HG03342 (cell line): ENCODE measurements around the gene IRF5.
"Not testable (repeated sequence)": the region's sequence is repeated elsewhere in the genome, so short reads cannot be mapped to it uniquely, and the experiment has no call there.

ENCODE experiments used
- ATAC-seq: cut with Tn5 transposase; IDR thresholded peaks from one replicate; pipeline ENCODE4 v1.9.1; 2021; ENCODE audit warnings: mild to moderate bottlenecking, moderate library complexity; ENCODE audit not compliant: unreplicated experiment

IRF5 gene

DNA sequence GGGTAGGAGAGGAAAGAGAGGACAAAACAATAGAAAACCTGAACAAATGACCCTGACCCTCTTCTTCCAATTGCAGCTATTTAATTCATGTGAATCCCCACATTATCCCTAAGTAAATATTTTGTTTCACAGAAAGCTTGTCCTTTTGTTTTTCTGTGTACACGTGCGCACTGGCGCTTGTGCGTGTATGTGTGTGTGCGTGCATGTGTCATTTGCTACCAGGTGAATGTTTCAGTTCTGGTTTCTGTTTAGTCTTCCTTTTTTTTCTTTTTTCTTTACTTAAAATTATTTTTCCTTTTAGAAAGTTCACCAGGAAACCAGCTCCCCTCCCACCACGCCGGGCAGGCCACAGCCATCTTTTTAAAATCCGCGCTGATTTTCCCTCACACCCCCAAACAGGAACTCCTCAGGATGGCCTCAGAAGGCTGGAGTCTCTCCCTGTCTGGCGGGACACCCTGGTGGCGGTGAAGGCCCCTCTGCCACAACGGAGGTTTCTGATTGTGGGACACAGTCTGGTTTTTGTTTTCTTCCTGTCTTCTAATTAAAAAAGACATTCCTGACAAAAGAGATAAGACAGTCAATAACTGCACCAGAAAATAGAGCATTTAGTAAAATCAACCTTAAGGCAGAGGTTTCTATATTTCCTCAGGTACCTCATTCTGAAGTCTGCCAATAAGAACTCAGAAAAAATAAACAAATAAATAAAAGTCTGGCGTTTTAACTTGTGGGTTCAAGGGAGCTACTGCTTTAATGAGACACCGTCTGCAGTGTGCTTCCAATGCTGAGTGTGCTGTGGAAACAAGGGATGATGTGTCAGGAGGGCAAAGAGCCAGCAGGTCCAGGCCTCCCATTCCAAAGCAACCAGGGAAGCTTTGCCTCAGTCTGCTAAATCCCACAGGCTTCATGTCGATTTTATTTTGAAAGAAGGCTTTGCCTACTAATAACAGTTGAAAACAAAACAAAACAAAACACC, 17.4 kb downstream of the IRF5 start:
- ATAC-seq: peak; percentile 49

DNA sequence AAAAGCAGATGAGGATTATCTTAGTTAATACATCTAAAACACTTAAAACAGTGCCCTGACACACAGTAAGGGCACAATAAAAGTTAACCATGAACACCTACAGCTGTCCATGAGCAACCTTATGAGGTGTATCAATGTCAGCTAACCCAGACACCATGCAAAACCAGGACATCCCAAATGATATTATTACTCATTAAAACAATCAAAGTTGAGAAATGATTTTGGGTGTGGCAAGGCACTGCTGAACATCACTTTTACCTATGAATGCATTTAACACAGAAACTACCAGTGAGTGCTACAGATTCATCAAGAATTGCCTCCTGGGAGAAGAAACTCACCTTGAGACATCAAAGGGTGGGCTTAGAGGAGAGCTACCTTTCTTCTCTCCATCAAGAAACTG, 18.3 kb downstream of the IRF5 start:
- ATAC-seq: no peak

DNA sequence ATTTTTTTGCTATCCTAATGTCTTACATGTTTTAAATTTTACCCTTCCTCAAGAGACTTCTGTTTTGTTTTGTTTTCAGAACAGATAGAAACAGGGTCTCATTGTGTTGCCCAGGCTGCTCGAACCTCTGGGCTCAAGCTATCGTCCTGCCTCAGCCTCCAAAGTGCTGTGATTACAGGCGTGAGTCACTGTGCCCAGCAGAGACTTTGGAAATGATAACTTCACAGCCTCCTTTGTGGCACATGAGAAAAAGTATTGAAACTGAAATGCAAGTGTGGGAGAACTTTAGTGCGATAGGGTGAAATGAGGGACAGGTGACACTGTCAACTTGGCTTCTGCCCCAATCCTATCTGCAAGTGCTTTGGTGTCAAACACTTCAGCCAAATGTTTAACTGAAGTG, 21.6 kb downstream of the IRF5 start:
- no peak for ATAC-seq

DNA sequence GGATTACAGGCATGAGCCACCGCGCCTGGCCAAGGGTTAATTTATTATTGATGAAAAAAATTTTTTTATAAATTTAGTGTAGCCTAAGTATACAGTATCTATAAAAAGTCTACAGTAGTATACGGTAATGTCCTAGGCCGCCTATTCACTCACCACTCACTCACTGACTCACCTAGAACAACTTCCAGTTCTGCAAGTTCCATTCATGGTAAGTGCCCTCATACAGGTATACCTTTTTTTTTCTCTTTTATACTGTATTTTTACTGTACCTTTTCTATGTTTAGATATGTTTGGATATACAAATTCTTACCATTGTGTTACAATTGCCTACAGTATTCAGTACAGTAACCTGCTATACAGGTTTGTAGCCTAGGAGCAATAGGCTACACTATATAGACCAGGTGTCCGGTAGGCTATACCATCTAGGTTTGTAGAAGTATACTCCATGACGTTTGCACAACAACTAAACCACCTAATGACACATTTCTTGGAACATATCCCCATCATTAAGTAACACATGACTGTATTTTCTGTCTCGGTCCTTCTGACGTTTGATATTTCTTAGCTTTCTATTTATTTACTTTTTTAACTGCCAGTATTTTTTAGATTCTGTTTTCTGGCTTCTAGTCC, 23.4 kb downstream of the IRF5 start:
- no peak for ATAC-seq

DNA sequence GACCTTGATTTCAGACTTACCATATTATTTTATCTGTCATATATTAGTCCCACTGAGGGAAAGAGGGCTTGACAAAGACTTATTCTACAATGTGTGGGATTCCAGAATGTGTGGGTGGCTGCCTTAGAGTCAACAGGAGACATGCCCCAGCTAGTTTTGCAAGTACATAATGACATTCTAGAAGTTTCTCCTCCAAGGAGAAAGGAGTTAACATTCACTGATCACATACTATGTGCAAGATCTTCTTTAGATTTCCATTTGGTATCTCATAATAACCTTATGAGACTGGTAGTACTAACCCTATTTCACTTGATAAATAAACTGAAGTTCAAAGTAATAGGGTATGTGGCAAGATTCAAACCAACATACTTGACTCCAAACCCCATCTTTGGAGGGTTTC, 25.2 kb downstream of the IRF5 start:
- no peak for ATAC-seq

DNA sequence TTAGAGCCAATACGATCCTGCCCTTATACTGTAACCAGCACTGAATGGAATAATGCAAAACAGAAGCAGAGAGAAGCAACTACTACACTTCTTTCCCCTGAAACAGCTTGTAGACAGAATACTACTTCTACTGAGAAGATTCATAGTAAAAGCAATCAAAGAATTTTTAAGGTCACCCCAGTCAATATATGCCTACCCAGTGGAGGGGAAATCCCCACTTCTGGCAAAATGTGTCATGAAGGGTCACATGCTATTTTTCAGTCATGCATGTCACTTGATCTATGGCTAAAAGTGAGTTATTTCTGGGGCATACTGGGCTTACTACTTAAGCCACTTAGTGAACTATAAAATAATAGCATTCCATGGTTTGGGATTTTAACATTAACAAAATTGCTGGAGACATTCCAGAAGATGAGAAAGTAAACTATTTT, 25.6 kb downstream of the IRF5 start:
- peak; percentile 82 for ATAC-seq

DNA sequence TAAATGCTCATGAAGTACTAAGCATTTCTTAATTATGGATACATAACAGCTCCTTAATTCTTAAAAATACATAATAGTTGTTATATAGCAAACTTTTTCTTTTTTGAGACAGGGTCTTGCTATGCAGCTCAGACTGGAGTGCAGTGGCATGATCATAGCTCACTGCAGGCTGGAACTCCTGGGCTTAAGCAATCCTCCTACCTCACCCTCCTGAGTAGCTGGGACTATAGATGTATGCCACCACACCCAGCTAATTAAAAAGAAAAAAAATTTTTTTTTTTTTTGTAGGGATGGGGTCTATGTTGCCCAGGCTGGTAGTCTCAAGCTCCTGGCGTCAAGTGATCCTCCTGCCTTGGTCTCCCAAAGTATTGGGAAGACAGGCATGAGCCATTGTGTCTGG, 30.9 kb downstream of the IRF5 start:
- ATAC-seq: no peak

DNA sequence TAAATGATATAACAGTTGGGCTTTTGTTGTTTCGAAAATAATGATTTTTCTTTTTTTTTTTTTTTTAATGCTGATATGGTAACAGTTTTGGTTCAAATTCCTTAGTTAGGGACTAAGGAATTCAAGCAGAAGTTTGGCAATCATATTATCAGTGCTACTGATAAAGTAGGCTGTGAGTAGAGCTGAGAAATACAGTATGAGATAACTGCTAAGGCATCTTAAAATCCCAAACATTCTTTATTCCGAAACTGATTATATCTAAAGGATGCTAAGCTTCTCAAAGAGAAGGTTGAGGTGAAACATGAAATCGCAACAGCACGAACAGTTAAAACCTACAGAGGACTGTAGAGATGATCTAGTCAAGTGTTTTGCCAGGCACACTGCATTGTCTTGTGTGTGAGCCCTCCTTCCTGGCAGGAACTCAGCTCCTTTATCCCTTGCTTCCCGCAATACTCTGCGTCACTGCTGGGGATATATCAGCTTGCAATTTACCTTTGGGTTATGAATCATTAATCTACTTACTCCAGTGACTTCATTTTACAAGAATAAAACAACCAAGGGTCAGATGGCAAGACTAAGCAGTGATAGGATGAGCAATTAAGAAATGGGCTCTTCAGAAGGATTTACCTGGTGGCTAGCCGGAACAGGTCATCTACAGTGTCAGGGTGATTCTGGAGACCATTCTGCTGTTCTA, 36.7 kb downstream of the IRF5 start:
- no peak for ATAC-seq

DNA sequence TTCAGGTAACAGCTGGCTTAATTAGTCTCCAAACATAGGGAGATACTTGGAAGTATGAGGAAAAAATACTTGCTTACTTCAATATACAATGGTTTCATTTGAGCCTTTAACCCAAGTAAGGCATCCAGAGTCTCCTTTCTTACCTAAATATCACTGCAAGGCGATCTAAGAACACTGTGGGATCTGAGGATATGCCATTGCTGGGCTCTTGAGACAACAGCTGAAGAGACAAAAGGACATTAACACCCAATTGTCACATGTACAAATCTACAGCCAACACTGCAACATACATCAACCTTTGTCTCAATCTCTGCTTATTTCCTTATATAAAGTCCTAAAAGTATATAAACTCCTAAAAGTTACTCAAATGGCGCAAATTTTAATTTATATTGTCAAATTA, 44.4 kb downstream of the IRF5 start:
- ATAC-seq: no peak

DNA sequence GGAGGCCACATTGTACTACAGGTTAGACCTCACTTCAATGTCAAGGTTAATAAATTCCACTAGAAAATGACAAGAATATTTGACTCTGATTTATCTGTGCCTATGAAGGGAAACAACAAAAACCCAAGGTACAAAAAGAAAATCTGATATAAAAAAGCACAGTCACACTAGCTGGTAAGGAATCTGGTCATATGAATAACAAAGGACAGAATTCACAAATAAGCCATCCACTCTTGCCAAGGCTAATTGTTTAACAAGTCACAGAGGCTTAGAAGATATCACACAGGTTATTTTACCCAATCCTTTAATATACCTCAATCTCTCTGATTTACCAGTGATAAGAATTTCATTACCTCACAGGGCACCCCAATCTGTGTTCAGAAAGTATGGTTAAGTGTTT, 47.9 kb downstream of the IRF5 start:
- no peak for ATAC-seq

DNA sequence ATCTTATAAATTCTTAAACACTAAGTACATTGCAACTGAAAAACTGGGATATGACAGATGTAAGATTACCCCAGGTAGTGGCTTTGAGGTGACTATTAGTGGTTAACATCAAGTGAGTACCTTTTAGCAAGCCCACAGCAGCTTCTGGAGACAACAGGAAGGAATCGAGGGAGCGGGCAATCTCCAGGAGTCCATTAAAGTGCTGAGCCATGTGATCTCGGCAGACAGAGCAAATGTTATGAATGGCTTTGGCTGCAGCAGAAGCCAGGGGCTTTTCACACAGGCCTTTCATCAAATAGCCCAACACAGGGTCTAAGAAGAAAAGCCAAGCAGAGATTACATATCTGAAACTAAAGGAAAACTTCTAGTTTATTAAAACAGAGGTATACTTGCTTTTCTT, 48.9 kb downstream of the IRF5 start:
- no peak for ATAC-seq

DNA sequence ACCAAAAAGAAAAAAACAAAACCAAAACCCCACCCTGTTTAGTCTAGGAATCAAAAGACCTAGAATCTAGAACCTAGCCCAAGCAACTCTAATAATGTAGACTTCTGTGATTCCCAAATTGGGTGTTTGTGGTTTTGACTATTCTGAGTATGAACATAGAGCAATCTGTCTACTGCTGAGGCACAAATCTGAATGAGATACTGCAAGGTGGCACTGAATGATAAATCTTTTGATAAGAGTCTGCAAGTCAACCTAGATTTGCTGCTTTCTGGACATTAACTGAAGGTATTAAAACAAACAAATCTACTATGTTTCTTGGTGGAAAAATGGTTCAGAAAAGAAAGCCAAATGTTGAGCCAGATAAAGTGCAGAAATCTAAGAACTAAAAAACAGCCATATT, 50.6 kb downstream of the IRF5 start:
- ATAC-seq: no peak

DNA sequence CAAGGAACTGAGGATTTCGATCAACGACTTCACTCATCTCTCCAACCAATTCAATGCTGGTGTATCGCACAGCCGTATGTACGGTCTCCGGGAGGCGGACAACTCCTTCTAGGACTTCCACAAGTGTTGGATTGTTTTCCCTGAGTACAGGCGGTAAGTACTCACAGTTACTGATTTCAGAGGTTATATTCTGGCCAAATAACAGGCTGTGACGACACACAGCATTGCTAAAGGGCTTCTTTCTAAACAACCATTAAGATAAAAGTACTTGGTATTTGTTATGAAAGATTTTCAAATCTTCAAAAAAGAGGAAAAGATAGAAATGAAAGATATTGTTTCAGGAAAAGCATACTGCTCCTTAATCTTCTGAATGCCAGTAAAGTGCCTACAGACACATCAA, 52.2 kb downstream of the IRF5 start:
- no peak for ATAC-seq

DNA sequence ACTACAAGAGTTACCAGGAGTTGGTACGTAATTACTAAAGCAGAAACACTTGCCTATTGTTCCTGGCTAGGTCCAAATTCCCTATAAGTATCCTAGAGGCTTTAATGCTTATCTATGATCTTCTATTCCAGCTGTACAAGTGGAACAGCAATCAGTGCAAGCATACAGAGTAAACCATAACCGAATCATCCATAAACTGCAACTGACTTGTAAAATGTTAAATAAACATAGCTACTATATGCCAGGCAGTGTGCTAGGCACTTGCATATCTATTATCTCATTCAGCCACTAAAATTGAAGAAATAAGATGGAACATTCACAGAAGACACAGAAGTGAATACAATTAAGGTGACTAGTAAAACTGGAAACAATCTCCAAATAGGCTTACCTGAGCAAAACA, 55.7 kb downstream of the IRF5 start:
- no peak for ATAC-seq

DNA sequence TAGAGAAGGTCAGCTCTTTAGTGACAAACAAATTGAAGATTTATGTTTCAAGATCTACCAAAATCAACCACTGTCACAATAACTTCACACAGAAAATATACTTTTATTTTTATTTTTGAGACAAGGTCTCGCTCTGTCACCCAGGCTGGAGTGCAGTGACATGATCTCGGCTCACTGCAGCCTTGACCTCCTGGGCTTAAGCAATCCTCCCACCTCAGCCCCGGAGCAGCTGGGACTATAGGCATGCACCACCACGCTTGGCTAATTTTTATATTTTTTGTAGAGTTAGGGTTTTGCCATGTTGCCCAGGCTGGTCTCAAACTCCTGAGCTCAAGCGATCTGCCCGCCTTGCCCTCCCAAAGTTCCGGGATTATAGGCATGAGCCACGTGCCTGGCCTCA, 56.8 kb downstream of the IRF5 start:
- not testable (repeated sequence) for ATAC-seq

DNA sequence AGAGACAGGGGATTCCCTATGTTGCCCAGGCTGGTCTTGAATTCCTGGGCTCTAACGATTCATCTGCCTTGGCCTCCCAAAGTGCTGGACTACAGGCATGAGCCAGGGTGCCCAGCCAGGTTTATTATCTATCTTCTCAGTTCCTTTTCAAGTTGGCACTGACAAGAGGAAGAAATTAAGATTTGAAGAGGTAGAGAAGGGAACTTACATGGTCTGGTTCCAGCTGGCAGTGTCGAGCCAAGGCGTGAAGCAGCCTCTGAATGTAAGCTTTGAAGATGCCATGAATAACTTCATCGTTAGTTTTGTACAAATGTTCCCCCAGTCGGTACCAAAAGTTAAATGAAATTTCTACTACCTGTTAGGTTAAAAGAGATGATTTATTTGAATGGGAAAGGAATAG, 59.5 kb downstream of the IRF5 start:
- no peak for ATAC-seq
